ENCODE results near the gene MAD1L1.

GRCh38 chr7:2109251-2109872 lies 123.4 kb downstream of the MAD1L1 start:
- TF ChIP-seq CTCF (IDR thresholded peaks at IDR 0.05): no peak
- no peak for TF ChIP-seq ARID4B (CRISPR knock-in tag; IDR thresholded peaks at IDR 0.05; ENCODE audit: borderline replicate concordance)
- TF ChIP-seq CREM (CRISPR knock-in tag; IDR thresholded peaks at IDR 0.05): no peak
